GM21825 (cell line): ENCODE measurements around the gene ARHGAP20.

Experiments
- ATAC-seq: cut with Tn5 transposase; IDR thresholded peaks from one replicate; pipeline ENCODE4 v1.9.1; 2021; ENCODE audit warnings: mild to moderate bottlenecking, moderate library complexity; ENCODE audit not compliant: unreplicated experiment

The ARHGAP20 gene

GRCh38 chr11:110529043-110529442 is 183.2 kb downstream of the ARHGAP20 start:
- ATAC-seq, result no peak

- no peak for ATAC-seq
These were observed 185.1 kb downstream of the ARHGAP20 start for GRCh38 chr11:110527146-110527545.
